ENCODE measurements around the gene FKBP4. TPM values are rescaled to one million over a fixed set of nuclear protein-coding genes. Genes with fewer than 3 reads are reported as not detected.

The FKBP4 gene, protein sequence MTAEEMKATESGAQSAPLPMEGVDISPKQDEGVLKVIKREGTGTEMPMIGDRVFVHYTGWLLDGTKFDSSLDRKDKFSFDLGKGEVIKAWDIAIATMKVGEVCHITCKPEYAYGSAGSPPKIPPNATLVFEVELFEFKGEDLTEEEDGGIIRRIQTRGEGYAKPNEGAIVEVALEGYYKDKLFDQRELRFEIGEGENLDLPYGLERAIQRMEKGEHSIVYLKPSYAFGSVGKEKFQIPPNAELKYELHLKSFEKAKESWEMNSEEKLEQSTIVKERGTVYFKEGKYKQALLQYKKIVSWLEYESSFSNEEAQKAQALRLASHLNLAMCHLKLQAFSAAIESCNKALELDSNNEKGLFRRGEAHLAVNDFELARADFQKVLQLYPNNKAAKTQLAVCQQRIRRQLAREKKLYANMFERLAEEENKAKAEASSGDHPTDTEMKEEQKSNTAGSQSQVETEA
- total RNA-seq = 41.8 and 44.1 TPM in 2 replicates

DNA sequence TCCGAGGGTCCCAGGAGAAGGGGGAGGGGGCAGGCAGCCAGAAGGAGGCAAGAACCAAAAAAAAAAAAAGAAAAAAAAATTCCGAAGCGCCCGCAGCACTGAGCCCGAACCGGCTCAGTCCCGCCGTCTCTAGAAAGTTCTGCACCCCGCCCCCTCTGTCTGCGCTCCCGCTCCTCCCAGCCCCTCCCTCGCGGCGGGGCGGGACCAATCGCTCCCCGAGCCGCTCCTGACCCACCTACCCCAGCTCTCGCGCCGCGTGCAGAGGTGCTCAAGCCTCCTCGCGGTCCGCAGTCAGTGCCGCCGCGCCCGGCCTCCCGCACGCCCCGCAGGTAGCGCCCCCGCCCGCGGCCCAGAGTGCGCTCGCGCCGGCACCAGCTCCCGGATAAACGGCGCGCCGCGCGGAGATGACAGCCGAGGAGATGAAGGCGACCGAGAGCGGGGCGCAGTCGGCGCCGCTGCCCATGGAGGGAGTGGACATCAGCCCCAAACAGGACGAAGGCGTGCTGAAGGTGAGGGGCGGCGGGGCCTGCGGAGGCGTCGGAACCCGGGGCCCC is at the start of gene FKBP4:
TSS of gene FKBP4 (plus strand) at position 235 of the 554 bp plus-strand sequence. CDS start at position 405, 170 bp downstream.

DNA sequence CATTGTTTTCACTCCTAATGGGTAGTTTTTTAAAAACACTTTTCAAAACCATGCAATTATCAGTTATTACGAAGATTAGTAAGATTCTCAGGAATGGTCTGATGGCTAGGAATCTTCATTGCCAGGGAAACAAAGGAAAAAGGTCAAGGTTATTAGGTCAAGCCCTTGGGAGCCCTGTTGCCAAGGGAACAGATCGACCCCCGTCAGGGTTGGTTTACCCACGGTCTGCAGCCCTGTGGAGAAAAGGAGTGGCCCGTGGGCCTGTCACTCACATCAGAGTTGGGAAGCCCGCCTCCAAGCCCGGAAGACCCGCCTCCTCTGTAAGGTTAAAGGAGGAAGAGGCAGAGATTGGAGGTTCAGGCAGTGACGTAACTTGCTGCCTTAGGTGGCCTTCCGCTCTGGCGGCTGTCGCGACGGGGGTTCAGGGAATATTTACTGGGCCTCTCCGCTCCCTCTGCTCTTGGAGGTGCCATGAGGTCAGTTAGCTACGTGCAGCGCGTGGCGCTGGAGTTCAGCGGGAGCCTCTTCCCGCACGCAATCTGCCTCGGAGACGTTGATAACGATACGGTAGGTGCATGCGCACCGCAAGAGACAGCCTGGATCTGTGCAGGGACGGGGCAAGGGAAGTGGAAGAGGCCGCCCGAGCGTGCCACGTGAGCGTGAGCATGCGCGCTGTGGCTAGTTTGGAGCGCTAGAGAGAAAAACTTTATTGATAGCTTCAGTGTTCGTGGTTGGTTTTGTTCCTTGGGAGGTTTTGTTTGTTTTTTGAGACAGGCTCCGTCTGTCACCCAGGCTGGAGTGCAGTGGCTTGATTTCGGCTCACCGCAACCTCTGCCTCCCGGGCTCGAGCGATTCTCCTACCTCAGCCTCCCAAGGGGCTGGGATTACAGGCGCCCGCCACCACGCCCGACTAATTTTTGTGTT is 17.8 kb downstream of the FKBP4 start, which contains the start of gene ITFG2:
TSS of gene ITFG2 (plus strand) at position 379 of the 924 bp plus-strand sequence. CDS start at position 472, 93 bp downstream.

DNA sequence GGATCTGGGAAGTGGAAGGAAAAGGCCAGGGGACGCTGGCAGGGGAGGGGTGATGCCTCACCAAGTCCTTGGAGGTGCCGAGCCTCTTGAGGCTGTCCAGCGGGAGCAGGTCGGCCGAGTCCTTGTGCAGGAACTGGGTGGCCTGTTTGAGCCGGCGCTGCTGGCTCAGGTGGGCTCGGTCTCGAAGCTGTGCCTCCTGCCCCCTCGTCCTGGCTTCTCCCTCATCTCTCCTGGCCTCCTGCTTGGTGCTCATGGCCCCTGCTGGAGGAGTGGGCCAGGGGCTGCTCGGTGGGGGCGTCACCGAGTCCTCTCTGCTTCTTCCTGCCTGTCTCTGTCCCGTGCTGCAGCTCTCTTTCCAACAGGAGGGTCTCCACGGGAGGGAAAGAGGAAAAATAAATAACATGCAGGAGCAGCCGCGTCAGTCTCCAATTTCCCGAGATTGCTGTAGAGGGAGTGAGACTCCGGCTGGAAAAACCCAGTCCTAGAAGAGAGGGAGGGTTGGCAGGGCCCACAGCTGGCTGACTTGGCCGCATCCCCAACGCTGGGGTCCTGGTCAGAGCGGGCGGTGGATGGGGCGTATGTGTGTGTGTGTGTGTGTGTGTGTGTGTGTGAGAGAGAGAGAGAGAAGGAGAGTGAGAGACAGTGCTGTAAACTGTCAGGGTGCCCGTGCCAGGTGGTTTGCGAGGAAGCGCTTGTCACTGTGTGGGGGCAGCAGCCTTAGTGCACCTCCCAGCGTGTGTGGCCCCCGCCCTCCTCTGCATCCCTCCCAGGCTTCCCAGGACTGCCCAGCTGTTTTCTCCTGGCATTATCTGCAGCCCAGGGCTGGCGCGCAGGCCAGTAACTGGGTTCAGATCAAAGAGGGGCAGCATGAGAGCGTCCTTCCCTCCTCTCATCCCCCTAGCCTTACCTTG is 40.1 kb downstream of the FKBP4 start, which contains the start of gene NRIP2:
TSS of gene NRIP2 (minus strand) at position 455 of the 911 bp plus-strand sequence. CDS start at position 403, 52 bp downstream.

Other genes starting within 250 kb of the FKBP4 start
- 19.0 and 19.8 TPM in 2 replicates for gene ITFG2, start 17.7 kb downstream of the FKBP4 start, total RNA-seq
- 0.29 and 2.8 TPM in 2 replicates for gene NRIP2, start 40.1 kb downstream of the FKBP4 start, total RNA-seq
- gene TEX52, start 62.1 kb downstream of the FKBP4 start, total RNA-seq = not detected in 2 replicates
- gene FOXM1, start 82.2 kb downstream of the FKBP4 start, total RNA-seq = 41.5 and 43.2 TPM in 2 replicates
- 32.0 and 37.0 TPM in 2 replicates for gene RHNO1, start 82.3 kb downstream of the FKBP4 start, total RNA-seq
- gene TULP3, start 95.9 kb downstream of the FKBP4 start, total RNA-seq = 38.6 and 47.5 TPM in 2 replicates
- gene TEAD4, start 164.4 kb downstream of the FKBP4 start, total RNA-seq = 19.7 and 24.2 TPM in 2 replicates